Measurements from ENCODE around the gene KIRREL2. TPM values are rescaled to one million over a fixed set of nuclear protein-coding genes. Genes with fewer than 3 reads are reported as not detected.
A peak's percentile ranks its signal among the peaks of the same experiment; 100 is the strongest.
"Not testable (repeated sequence)": the region's sequence is repeated elsewhere in the genome, so short reads cannot be mapped to it uniquely, and the experiment has no call there.

Gene KIRREL2
- not detected for polyA plus RNA-seq (2013, experiment 1 of 2; ENCODE audit: insufficient read length)
- polyA plus RNA-seq (2013, experiment 2 of 2; ENCODE audit: insufficient read length): not detected

DNA sequence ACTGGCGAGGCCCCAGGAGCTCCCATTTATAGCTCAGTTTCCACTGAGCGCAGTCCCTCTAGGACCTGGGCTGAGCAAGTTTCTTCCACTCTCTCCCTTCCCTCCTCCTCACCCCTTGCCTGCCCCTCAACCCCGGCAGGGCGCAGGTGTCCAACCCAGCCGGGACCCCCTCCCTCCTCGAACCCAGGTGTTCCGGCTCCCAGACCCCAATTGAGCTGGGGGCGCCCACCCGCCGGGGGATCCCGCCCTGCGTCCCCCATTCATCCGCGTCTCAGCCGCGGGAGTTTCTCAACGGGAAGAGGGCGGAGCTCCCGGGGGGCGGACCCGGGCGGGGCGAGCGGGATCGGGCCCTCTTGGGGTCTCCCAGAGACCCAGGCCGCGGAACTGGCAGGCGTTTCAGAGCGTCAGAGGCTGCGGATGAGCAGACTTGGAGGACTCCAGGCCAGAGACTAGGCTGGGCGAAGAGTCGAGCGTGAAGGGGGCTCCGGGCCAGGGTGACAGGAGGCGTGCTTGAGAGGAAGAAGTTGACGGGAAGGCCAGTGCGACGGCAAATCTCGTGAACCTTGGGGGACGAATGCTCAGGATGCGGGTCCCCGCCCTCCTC is at the start of gene KIRREL2:
Gene KIRREL2 (plus strand): TSS at position 366 of the 604 bp plus-strand sequence. CDS start 209 bp downstream, at position 575.
- no peak for DNase-seq

DNA sequence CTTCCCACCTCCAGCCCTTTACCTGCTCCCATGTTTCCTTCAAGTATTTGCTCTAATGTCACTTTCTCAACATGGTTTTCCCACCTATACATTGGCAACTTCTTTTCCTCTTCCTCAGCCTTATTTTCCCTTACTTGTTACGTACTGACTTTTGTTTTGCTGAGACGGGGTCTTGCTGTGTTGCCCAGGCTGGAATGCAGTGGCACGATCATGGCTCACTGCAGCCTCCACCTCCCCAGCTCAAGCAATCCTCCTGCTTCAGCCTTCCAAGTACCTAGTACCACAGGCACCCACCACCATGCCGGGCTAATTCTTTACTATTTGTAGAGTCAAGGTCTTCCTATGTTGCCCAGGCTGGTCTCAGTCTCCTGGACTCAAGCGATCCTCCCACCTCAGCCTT is 49.1 kb upstream of the KIRREL2 start:
- DNase-seq: no peak

DNA sequence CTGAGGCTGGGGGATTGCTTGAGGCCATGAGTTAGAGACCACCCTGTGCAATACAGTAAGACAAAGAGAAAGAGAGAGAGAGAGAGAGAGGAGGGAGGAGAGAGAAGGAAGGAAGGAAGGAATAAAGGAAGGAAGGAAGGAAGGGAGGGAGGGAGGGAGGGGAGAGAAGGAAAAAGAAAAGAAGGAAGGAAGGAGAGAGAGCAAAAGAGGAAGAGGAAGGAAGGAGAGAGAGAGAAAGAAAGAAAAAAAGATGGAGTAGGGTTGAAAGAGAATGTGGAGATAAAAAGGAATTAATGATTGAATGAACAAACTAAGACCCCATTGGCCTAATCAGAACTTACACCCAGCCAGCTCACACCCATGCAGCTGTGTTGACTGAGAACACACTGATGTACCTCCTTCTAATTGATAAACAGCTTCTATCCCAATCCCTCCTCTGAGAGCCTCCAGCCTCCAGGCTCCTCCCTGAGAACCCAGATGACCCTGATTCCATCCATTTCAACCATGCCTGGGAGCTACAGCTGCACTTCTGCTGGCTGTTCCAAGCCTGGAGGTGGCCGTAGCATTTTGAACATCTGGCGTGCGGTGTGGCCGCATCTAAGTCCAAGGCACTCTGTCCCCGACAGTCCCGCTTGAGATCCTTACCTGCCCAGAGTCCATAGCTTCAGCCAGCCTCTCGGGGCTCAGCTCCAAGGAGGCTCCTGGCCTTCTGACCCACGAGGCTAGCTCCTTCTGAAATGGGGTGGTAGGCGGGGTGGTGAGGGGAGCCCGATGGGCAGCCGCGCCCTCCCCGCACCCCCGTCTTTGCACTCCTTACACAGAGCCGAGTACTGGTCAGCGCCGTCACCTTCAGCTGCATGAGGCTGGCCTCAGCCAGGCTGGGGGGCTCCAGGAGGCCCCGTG is 45.1 kb upstream of the KIRREL2 start:
- no peak for DNase-seq

DNA sequence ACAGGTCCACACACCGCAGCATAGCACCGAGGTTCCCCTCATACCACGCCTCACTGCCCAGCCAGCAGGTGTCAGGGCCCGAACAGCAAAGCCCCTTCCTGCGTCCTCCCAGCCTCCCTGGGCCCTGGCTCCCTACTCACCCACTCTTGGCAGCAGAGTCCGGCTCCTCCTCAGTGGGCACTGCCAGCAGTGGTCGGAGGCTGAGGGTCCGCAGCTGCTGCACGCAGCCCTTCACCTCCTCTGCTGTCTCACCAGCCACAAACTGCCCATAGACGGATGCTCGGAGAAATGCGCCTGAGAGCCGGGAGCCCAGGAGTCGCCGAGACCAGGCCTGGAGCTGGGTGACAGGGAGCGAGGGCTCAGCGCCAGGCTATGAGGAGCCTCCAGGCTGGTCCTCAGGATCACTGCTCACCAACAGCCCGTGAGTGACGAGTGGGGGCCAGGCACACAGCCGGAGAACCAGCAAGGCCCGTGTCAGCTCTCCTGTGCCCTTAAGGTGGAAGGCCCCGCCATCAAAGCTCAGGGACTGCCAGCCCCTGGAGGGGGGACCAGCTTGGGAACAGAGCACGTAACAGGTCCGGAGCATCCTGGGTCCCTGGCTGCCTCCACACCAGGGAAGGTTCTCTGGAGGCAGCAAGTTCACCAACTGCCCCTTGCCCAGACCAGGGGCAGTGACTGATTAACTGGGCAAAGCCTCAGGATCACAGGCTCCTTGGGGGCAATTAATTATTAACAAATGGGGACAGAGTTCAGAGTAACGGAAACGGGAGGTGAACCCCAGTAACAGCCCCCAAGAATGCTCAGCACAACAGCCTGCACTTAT is 44.3 kb upstream of the KIRREL2 start, which contains the start of gene PRODH2:
Gene PRODH2 (minus strand): TSS at position 626 of the 823 bp plus-strand sequence. CDS start 40 bp downstream, at position 586.
- no peak for DNase-seq

DNA sequence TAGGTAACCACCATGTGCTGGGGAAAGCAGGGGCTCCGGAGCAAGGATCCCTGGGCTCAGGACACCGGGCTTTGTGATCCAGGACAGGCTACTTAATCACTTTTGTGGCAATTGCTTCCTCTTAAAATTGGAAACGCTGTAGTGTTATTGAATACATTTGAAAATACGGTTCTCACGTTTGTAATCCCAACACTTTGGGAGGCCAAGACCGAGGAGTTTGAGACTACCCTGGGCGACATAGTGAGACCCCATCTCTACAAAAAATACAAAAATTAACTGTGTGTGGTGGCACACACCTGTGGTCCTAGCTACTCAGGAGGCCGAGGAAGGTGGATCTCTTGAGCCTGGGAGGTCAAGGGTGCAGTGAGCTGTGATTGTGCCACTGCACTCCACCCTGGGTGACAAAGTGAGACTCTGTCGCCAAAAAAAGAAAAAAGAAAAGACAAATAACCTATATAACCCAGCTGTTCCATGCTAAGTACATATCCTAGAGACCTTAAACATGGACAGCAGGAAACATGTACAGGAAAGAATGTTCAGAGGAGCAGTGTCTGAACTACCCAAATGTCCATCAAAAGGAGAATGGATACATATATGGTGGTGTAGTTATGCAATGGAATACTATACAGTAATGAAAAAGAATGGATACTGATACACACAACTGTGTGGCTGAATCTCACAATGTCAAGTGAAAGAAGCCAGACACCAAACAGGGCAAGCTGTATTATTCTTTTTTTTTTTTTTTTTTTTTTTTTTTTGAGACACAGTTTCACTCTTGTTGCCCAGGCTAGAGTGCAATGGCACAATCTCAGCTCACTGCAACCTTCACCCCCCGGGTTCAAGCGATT is 43.4 kb upstream of the KIRREL2 start:
- DNase-seq: no peak

- no peak for DNase-seq
Measured at GRCh38 chr19:35816262-35816661, 40.4 kb upstream of the KIRREL2 start.

DNA sequence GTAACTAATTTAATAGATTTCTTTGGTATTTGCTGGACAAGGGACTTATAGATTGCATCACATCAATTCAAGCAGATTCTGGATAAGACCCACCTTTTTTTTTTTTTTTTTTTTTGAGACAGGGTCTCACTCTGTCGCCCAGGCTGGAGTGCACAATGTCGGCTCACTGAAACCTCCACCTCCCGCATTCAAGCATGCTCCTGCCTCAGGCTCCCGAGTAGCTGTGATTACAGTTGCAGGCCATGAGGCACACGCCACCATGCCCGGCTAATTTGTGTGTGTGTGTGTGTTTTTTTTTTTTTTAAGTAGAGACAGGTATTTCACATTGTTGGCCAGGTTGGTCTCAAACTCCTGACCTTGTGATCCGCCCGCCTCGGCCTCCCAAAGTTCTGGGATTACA is 39.9 kb upstream of the KIRREL2 start:
- no peak for DNase-seq

GRCh38 chr19:35818445-35818844 is 38.3 kb upstream of the KIRREL2 start:
- no peak for DNase-seq

DNA sequence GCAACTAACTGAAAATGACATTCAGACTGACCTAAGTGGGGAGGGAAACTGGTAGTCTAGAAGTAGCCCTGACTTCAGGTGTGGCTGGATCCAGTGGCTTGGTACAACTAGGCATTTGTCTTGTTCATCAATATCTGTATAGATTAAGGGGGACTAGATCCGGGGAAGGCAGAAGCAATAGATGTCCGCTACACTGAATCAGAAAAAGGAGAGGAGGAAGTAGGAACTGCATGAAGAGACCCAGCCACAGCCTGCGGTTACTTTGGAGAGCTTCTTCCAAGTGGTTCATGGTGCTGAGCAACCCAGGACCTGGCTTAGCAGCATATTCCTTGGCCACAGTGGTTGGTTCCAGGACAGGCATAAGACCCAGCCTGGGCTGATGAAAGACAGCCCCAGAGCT is 34.1 kb upstream of the KIRREL2 start:
- no peak for DNase-seq

DNA sequence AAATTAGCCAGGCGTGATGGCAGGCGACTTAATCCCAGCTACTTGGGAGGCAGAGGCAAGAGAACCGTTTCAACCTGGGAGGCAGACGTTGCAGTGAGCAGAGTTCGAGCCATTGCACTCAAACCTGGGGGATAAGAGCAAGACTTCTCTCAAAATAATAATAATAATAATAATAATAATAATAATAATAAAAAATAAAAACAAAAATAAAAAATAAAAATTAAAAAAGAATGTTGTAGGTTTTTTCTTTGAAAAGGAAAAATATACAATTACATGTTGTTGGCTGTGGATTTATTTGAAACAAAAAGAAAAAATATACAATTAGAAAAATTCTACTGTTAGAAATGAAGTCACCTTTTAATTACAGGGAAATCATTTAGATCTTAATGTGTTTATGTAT is 32.6 kb upstream of the KIRREL2 start:
- DNase-seq: no peak

- DNase-seq: peak; percentile 58
Measured at GRCh38 chr19:35828692-35829301, 27.9 kb upstream of the KIRREL2 start.

- DNase-seq: no peak
Measured at GRCh38 chr19:35830986-35831385, 25.7 kb upstream of the KIRREL2 start.

GRCh38 chr19:35832054-35832453 is 24.7 kb upstream of the KIRREL2 start:
- no peak for DNase-seq

- no peak for DNase-seq
Measured at GRCh38 chr19:35833972-35834371, 22.7 kb upstream of the KIRREL2 start.

- not testable (repeated sequence) for DNase-seq
Measured at GRCh38 chr19:35836096-35836495, 20.6 kb upstream of the KIRREL2 start.

DNA sequence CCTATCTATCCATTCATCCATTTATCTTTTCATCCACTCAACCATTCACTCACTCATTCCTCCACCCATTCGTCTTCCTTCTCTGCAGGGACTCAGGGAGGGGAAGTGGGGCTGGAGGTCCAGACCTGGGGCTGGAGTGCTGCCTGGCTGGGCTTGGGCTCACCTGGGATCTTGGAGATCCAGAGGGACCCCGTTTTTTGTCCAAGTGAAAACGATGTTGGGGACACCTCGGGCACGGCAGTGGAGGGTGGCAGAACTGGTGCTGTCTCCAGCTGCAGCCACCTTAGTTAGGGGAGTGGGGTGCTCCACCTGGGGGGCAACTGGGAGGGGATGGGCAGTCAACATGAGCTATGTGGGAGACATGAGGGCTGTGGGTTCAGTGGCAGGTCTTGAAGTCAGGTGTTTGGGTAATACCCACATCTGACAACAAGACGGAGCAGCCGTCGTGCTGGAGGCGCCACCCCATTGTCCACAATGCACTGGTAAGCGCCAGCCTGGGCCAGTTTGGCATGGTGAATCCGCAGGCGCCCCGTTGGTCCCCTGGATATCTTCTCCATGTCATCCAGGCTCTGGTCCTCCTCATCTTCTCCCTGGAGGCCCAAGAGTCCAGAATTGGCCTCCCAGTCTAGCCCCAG is 14.6 kb upstream of the KIRREL2 start:
- no peak for DNase-seq

DNA sequence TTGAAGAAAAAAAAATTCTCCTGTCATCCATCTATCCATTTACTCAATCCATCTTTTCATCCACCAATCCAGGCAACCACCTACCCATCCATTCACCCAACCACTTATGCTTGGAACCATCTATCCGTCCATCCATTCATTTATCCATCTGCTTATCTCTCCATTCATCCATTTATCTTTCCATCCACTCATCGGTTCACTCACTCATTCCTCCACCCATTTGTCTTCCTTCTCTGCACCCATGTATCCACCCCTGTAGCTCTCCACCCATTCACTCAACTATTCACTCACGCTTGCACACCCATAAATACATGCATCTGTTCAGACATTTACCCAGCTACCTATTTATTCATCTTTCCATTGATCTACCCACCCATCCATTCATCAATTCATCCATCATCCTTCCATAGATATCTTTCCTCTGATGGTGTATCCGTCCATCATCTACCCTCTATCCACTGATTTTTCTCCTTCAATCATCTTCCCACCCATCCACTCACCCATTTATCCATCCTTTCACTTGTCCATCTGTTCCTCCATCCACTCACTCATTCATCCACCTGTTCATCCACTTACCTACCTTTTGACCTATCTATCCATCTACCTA is 13.9 kb upstream of the KIRREL2 start:
- no peak for DNase-seq

GRCh38 chr19:35843676-35844481 is 12.8 kb upstream of the KIRREL2 start:
- DNase-seq: no peak

- no peak for DNase-seq
Measured at GRCh38 chr19:35844482-35845214, 12.1 kb upstream of the KIRREL2 start.

All from fibroblast of skin of abdomen (primary cell).